ENCODE data around the gene KIAA0232.

The KIAA0232 gene

DNA sequence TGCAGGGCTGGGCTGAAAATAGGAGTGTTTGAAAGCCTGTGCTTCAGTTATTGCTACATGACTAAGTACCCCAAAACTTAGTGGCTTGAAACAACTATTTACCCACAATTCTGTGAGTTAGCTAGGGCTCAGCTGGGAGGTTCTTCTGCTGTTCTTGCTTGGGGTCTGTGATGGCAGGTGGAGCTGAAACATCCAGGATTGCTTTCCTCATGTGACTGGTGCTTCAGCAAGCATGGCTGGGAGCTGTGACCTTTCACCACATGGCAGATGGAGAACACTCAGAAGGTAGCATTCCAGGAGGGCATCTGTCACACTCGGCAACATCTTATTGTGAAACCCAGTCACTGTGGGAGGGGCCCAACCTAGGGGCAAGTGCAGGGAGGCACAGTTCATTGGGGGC lies 70.1 kb downstream of the KIAA0232 start:
- FAIRE-seq: no peak

DNA sequence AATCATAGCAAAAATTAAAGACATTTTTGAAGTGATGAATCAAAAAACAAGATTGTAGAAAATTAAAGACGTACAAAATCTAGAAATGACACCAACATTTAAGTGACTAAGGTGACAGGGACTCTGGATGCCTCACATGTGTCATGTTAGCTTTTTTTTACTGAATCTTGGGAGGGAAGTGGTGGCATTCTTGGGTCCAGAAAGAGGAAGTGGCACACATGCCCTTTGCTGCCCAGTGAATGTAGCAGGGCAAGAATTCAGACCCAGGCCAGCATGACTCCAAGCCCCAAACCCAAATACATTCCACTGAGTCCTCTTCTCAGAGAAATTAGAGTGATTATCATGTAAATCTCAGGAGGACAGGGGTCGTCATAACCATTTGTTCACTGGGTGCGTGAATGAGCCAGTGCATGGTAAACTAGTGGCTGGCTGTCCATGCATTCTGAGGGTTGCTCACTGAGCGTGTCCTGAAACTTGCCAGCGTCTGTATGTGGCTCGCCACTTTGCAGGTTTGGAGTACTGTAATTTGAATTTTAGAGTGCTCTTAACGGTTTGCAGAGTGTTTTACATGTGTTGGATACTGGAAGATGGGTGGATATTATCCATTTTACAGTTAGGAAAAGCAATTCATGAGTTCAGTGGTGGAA lies 71.7 kb downstream of the KIAA0232 start:
- FAIRE-seq: no peak

DNA sequence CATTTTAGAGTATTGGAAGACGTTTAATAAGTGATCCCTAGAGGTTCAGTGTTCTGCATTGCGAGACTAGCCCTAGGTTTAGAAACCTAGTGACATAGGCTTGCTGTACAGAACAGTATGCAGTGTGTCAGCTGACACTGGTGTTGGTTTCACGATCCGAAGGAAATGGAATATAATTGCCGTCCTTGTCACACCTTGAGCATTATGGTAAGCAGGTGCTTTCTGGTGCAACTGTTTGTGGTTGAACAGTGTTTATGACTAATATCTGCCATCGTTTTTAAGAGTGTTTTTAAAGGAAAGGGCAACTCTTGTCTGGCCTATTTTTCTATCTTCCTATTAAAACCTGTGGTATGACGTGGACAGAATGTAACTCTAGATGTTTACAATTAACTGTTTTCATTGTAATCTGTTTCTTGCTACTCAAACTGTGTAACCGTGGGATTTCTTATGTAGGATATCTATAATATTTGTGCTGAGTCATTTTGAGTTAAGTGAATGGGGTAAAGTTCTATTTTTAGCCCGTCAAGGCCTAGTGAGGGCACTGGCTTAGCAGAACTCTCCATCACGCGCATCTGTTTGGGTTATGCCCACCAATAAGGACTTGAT lies 73.3 kb downstream of the KIAA0232 start:
- FAIRE-seq: no peak

DNA sequence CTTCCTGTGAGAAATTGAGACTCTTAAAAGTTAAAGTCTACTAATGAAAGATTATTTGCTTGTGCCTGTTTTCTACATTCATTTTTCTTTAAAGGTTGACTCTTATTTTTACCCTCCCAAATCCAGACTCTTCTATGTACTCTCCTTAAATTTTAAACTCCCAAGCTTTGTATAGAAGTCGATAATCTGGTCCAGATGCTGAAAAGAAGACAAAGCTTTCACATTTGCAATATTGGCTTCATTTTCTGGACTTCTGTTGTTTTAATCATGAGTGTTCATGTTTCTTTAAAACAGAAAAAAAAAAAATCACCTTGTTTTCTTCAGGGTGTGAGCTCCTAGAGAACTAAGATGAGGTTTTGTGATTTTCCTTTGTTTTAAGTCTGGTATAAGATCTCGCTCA lies 73.9 kb downstream of the KIAA0232 start:
- FAIRE-seq: no peak

DNA sequence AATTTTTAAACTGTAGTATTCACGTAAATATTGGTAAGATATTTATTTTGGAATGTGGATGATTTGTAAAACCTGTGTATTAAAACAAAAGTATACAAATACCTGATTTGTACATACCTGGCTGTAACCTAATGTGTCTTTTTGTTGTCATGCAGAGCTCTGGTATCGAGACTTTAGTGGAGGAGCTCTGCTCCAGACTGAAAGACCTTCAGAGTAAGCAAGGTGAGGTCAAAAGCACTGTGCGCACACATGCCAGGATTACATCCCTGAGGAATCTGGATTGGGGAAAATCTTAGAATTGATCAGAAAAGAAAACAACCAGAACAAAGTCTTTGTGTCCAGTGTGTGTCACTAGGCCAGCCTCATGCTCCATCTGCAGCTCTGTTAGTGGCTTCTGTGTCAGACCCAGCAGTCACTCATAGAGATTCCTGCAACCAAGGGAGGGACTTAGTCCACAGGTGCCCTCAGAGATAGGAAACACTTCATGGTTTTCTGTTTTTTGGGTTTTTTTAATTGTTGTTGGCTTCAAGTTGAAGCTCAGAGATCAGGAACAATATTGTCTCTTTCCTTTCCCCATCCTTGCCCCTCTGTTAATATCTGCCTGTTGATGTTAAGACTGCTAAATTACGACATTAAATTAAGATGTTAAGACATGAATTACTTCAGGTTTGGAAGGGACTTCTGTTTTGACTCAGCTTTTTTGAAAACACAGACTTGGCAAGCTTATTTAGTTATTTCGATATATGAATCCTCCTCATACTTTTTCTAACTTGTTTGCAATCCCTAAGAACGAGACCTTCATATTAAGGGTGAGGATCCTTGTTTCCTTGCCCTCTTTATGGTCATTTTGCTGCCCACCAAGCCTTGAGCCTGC lies 74.7 kb downstream of the KIAA0232 start:
- FAIRE-seq: no peak

DNA sequence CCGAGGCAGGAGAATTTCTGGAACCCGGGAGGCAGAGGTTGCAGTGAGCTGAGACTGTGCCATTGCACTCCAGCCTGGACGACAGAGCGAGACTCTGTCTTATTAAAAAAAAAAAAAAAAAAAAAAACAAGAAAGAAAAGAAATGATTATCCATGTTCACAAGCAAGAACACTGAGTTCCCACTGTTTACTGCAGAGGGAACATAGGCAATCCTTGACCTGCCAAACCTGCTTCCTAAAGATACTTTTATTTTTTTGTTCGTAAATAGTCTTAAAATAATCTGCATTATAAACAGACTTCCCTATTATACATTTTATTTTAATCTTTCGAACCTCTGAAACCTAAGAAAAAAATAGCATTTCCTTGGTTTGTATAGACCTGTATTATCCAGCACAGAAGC lies 76.5 kb downstream of the KIAA0232 start:
- no peak for FAIRE-seq

DNA sequence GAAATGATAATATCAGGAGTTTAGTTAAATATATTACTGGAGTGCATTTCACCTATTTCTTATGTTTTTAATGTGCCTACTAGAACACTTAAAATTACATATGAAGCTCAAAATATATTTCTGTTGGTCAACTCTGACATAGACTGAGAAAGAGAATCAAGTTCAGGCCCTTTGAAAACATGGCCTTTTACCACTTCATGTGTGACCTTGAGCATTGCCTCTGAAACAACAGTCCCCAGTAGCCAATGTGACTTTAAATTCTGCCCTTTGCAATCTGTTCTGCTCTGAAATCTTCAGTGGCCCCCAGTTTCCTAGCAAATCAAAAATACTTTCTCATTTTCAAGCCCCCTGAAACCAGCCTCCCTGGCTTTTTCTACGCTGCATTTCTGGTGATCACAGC lies 77.0 kb downstream of the KIAA0232 start:
- no peak for FAIRE-seq

DNA sequence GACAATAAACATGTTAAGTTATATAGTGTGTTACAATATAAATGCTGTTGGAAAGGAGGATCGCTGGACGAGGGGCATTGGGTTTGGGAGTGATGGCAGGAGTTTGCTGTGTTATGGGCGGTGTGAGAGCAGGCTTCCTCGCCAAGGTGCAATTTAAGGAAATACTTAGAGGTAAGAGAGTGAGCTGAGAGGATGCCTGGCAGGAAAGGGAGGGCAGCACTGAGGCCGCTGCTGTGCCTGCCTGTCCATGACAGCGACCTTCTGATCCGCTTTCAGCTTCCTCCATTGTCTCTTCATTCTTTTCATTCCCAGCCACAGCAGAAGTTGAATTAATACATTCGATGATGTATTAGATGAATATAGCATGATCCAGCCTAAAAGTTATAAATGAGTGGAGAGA lies 85.9 kb downstream of the KIAA0232 start:
- no peak for FAIRE-seq

DNA sequence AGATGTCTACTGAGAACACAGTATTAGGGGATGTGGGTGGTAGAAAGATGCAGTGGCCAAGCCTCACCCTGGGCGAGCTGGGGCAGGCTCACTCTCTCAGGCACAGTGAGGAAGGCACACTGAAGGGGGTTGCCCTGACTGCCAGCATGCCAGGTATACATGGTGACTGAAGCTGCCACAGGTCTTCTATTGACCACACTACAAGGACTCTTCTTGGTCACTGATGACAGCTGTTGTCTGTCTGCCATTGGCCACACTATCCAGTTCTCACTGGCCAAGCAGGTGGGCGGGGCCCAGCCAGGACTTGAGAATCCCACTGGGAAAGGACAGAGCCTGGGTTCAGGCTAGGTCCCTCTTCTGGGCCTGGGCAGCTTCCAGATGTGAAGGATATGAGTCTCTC lies 87.4 kb downstream of the KIAA0232 start:
- no peak for FAIRE-seq

DNA sequence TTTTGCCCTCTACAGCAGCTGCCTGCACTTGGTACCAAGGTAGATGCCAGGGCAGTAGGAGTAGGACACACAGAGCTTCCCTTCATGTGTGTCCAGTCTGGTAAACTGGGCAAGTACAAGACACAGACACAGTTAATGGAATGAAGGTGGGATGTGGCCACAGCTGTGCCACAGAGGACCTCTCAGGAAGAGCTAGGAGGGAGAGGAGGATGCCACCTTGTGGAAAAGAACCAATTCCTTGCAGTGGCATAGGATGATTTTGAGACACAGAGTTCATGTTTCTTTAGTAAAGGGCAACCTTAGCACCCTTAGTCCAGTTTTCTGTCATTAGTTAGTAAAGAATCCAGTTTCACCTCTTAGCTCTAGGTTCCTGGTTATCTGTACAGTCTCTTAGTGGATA lies 90.8 kb downstream of the KIAA0232 start:
- FAIRE-seq: no peak

DNA sequence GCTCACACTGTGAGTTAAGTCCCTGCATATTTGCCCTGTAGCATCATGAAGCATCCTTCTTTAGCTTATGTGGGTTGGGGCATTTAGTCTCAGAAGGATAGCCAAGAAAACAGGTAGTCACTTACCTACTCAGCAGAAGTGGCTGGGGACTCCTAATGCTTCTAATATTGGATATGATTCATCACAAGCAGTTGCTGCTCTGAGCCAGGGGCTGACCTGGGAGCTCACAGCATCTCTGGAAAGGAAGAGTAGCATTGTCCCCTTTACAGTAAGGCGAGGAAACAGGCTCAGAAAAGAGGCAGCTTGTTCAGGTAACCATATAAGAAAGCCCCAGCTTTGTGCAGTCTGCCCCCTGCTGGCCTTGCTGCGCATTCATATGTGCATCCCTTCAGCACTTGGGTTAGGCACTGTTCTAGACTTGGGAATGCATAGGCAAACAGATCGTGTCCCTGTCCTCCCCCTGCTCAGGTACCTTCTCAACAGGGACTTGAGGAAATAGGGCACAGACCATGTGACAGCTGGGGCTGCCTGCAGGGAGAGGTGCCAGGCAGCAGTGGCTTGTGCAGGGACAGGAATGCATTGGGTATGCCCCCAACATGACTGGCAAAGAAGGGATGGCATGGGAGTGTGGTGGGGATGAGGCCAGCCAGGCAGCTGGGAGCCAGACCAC lies 91.4 kb downstream of the KIAA0232 start:
- FAIRE-seq: peak; percentile 82

DNA sequence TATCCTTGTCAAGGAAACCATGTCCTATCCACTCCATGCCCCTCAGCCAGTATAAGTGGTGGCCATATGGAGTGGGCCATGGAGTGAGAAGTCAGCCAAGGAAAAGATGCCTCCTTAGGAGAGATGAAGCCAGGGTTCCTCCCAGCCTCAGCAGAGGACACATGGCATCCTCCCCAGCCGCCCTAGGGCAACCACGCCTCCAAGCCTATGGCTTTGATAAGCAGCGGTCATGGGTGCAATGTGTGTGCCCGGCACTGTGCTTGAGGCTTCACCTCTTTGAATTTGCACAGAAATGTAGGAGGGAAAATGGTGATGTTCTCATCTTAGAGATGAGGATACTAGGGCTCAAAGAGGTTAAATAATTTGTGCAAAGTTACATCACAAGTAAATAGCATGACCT lies 92.5 kb downstream of the KIAA0232 start:
- no peak for FAIRE-seq

DNA sequence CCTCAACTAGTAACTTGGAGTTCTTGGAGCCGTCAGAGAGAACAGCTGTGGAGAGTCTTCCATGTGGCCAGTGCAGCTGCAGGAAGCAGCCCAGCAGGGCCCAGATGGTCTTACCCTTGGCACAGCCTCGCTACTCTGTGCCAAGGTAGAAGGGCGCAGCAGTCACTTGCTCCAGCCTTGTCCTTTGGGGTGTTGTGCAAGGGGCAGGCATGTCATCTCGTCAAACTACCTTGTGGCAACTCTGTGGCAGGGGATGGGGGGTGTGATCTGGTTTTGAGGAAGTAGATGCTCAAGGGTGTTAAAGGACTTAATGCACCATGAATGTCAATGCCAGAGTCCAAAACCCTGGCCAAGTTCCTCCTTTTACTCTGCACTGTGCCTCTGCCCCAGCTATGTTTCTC lies 92.9 kb downstream of the KIAA0232 start:
- no peak for FAIRE-seq

DNA sequence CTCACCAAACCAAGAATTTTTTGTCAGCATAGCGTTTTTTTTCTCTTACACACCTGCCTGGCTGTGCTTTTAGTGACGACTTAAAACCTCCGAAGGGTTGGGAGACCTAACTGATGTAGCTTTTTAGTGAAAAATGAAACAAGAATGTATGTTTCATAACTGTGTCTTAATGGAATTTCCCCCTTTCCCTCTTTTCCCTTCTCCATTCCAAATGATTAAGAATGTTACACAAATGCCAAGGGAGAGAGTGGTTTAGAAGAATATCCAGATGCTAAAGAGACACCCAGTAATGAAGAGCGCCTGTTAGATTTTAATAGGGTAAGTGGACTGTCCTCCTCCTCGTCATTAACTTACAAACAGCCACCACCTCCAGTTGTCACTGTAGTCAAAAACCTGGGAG lies 93.9 kb downstream of the KIAA0232 start:
- FAIRE-seq: no peak

DNA sequence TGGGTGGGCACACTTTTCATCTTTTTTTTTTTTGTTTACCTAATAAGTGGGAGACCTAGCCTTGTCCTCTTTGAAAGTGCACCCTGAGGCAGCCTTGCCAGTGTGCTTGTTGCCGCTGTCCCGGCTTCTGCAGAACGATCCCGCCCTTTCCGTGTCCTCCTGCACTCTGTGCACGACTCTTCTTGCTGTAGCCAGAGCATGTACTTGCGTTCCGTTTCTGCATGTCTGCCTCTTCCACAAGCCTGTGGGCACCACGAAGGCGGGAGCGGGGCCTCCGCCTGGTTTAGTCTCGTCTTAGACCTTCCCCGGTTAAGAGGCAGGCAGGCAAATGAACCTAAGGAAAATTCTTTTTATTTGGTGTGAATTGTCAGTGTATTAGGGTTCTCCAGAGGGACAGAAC lies 94.5 kb downstream of the KIAA0232 start:
- FAIRE-seq: no peak

DNA sequence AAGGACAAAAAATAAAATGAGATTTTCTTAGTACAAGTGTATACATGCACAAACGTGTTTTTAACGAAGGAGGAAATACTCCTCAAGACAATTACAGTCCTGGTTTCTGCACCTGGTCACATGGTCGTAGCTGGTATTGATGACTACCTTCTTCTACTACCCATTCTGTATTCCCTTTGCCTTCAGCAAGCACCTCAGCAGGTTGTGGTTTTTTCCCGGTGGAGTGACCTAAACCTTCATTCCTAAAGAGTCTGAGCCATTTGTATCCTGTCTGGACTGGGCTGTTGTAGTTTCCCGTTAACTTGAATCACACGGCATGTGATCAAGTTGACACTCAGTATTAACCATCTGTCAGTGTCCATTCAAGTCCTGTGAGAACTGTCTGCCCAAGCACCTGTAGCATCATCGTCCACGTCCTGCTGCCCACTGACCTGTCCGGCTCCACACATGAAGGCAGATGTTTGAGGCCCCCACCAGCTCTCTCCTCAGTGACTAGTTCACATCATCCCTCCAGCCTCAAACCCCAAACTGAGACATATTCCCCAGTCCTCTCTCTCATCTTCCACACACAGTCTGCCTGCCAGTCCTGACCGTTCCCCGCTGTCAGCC lies 96.0 kb downstream of the KIAA0232 start:
- FAIRE-seq: no peak

DNA sequence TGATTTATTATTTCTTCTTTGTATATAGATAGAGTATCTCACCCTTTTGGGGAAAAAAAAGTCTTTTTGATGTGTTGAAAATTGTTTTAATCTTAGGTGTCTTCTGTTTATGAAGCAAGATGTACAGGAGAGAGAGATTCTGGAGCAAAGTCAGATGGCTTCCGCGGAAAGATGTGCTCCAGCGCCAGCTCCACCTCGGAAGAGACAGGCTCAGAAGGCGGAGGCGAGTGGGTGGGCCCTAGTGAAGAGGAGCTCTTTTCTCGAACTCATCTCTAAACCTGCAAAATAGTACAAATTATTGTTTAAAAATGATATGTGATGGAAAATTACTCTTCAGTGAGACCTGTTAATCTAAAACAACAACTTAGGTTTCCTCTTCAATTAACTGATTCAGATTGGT lies 98.2 kb downstream of the KIAA0232 start:
- FAIRE-seq: no peak

DNA sequence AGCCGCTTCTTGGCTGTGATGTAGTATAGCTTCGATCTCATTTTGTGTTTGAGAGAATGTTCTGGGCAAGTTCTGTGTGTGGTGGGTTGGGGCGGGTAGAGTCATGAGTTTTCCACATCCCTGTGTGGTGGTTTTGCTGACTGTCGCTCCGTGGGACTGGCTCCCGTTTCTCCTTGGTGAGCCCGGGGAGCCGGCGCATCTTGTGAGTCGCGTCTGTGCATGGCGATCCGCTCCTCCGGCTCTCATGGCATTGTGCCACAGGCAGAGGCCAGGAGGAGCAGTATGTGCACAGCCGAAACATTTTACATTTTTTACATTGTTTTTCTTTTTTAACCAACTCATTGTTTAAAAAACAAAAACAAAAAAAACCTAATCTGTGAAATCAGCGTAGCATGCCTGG lies 99.4 kb downstream of the KIAA0232 start:
- FAIRE-seq: no peak

DNA sequence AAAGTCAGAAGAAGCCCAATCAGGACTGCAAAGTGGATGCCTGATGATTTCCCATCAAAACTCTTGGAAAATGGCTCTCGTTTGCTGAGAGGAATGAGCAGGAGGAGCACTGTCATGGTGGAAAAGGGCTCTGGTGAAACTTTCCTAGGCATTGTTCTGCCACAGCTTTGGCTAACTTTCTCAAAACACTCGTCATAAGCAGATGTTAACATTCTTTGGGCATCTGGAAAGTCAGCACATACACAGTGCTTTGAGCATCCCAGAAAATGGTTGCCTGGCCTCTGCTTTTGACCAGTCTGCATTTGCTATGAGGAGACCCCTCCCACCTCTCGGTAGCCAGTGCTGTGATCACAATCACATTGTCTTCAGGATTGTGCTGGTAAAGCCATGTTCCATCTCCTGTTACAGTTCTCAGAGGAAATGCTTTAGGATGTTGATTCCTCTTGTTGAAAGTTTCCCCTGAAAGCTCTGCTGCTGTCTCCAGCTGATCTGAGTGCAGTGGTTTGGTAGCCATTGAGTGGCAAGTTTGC lies 101.9 kb downstream of the KIAA0232 start:
- no peak for FAIRE-seq

DNA sequence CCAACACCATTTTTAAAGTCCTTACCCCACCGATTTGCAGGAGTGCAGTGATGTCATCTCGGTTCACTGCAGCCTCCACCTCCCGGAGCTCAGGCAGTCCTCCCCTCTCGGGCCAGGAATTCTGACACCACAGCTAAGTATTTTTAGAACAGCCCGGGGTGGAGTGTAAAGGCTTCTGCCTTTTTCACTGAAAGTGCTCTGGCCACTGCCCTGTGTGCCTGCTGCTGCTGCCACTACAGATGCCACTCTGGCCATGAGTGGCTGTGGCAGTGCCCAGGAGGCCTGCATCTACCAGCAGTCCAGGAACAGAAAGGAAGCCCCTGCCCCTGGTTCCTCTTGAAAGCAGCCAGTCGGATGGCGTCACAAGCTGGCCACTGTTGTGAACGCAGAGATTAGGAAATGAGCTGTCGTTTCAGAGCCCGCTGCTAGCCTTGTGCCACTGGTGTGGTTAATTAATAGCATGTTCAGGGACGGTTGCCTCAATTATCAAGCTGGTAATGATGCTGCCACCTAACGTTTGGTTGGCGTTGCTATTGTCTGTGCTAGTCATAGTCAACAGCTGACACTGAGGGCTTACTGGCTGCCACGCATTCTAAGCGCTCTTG lies 103.5 kb downstream of the KIAA0232 start:
- no peak for FAIRE-seq

DNA sequence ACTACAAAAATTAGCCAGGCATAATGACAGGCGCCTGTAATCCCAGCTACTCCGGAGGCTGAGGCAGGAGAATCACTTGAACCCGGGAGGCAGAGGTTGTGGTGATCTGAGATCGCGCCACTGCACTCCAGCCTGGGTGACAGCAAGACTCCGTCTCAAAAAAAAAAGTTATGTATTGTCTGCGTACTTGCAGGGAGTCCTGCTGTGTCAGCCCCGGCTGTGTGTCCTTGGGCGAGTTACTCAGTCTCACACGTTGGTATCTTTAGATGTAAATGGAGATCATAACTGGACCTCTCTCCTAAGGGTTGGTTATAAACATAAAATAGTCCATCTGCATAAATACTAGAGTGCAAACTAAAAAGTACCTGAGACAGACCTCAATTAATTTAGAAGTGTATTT lies 104.4 kb downstream of the KIAA0232 start:
- no peak for FAIRE-seq

DNA sequence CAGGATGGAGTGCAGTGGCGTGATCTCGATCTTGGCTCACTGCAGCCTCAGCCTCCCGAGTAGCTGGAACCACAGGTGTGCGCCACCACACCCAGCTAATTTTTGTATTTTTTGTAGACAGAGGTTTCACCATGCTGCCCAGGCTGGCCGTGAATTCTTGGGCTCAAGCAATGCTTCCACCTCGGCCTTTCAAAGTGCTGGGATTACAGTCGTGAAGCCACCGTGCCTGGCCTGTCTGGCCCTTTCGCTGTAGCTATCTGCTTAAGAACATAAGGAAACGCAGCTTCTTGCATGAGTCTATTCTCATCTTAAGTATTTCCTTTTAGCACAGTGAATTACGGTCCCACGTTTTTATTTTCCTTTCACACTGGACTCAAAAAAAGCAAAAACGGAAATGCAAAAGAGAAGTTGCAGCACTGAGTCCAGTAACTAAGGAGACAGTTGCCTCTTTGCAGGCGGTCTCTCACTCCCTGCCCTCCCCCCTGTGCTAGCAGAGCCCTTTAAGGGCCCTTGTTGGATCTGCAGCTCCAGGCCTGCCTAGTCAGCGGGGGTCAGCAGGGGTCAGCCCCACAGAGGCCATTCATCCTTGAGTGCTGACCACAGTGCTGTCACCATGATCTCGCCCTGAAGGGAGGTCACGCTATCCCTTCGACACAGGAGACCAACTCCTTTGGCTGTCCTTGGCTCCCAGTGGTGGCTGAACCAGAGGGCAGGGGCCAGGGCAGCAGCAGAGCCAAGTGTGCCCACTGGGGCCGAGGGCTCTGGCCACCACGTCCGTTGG lies 105.3 kb downstream of the KIAA0232 start:
- FAIRE-seq: no peak

Data from G401.6 (cell line).